ENCODE results near the gene CBFA2T2.
A peak's percentile ranks its signal among the peaks of the same experiment; 100 is the strongest.

Gene CBFA2T2

GRCh38 chr20:33658929-33659328 lies 169.0 kb downstream of the CBFA2T2 start:
- DNase-seq (ENCODE audit: low read depth), result no peak
- no peak overlapping the region for H3K4me3 ChIP-seq (ENCODE audit: low read length)
- no peak for TF ChIP-seq CTCF (conservative IDR thresholded peaks at IDR 0.05; ENCODE audit: low read length)

GRCh38 chr20:33659341-33660034 lies 169.6 kb downstream of the CBFA2T2 start:
- no peak overlapping the region for H3K4me3 ChIP-seq (ENCODE audit: low read length)
- no peak for TF ChIP-seq CTCF (conservative IDR thresholded peaks at IDR 0.05; ENCODE audit: low read length)
- no peak for DNase-seq (ENCODE audit: low read depth)

DNA sequence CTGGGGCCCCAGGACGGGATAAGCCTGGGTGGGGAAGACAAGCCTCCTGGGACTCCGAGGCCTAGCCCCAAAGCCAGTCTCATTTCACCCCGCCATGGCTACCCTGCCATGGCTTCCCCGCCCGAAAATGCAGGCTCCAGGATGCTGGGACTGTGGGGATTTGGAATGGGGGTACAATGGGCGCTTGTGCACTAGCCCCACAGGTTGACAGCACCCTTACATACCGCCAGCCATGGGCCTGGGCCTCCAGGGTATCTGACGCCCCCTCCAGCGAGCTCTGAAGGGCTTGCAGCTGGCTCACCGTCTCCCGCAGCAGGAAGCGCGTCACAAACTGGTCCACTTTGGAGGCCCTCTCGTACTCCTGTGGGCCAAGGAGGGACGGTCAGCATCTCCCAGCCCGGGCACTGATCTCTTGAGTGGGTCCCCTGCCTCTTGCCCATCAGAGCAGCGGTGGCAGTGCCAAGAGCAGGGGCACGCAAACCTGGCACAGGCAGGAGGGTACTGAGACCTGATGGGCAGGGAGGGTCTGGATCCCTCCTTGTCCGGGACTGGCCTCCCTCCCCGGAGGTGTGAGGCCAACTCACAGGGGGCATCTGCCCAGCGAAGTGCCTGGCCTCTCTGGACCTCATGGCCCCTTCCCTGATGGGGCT lies 170.3 kb downstream of the CBFA2T2 start:
- no peak for DNase-seq (ENCODE audit: low read depth)
- no peak for TF ChIP-seq CTCF (conservative IDR thresholded peaks at IDR 0.05; ENCODE audit: low read length)
- no peak overlapping the region for H3K4me3 ChIP-seq (ENCODE audit: low read length)

DNA sequence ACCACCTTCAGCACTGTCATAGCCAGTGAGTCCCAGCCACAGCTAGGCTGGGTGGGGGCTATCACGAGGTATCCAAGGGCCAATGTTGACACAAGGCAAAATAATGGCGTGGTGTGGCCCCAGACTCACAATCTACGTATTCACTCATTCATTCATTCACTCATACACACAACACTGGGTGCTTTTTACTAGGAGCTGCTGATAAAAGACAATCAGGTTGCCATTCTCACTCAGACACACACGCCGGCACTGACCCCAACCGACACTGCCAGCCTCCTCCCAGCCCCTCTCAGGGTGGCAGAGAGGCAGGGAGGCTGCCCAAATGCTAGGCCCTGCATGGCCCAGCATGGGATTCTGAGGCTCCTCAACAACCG lies 170.8 kb downstream of the CBFA2T2 start:
- H3K4me3 ChIP-seq (ENCODE audit: low read length), result no peak overlapping the region
- DNase-seq (ENCODE audit: low read depth), result no peak
- no peak for TF ChIP-seq CTCF (conservative IDR thresholded peaks at IDR 0.05; ENCODE audit: low read length)

GRCh38 chr20:33662172-33662571 lies 172.3 kb downstream of the CBFA2T2 start, which contains the start of gene C20orf144:
C20orf144 (plus strand) TSS chr20:33662327; CDS start chr20:33662346, 19 bp downstream.
- H3K4me3 ChIP-seq (ENCODE audit: low read length), result peak within 1 kb of the TSS; percentile 80
- no peak for DNase-seq (ENCODE audit: low read depth)
- no peak for TF ChIP-seq CTCF (conservative IDR thresholded peaks at IDR 0.05; ENCODE audit: low read length)

DNA sequence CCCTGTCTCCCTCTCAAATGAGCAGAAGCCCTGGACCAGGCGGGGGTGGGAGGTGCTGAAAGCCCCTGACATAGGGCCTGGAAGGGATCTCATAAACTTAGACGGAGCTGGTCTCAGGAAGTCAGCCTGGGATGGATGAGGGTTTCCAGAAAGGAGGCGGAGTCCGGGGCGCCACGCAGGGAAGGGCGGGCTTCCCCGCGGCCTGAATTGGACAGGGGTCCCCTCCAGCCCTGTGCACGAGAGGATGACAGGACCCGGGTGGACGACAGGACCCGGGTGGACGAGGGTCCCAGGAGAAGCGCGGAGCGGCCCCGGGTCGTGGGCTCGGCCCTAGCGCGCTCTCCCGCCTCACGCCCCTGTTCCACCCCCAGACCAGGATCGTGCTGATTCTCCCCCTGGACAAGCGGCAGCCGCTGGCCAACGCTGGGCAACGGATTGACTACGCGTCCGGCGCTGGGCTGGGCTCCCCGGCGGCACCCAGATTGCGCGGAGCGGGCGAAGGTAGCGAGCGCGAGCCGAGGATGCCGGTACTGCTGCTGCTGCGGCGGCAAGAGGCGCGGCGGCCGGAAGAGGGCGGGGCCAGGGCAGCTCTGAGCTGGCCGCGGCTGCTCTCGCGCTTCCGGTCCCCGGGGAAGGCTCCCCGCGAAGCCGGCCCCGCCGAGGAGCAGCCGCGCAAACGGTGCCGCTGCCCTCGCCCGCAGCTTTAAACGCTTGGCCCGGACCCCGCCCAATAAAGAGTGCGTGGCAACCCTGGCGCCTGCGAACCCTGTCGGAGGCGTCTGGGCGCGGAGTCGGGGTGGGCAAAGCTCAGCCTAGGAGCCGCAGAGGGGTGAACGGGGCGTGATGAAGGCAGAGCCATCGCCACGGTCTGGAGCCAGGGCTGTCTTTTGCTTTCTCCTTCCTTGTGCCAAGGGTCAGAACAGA lies 173.5 kb downstream of the CBFA2T2 start:
- H3K4me3 ChIP-seq (ENCODE audit: low read length), result peak overlapping the region; percentile 80
- DNase-seq (ENCODE audit: low read depth), result peak; percentile 71
- no peak for TF ChIP-seq CTCF (conservative IDR thresholded peaks at IDR 0.05; ENCODE audit: low read length)

All from AG10803 (cell line).